ENCODE results near the gene PYDC1.
"Not testable (repeated sequence)": the region's sequence is repeated elsewhere in the genome, so short reads cannot be mapped to it uniquely, and the experiment has no call there.

Gene PYDC1

DNA sequence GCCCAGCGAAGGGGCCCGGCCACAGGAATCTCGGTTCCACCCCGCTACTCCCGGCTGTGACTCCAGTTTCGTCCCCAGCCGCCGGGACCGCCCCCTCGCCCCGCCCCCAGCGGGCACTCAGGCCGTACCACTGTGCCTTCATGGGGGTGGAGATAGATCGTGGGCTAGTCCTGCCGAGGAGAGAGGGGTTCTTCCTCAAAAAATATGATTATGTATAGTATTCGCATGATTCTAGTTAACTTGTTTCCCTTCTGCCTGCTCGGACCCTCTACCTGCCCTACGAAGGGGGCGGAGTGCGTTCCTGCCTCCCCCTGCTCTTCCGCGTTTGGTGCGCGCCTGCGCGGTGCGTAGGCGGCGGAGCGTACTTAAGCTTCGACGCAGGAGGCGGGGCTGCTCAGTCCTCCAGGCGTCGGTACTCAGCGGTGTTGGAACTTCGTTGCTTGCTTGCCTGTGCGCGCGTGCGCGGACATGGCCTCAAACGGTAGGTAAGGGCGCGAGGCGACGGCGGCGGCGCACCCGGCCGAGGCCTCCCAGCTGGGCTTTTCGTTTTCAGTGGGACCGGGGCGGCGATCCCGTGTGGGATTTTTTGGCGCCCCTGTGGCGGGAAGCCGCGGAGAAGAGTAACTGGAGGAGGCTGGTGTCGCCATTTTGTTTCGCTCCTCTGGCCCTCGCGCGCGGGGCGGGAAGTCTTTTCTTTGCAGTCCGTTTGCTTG is 37.0 kb downstream of the PYDC1 start, which contains the start of gene FUS:
TSS of gene FUS (plus strand) at position 393 of the 713 bp plus-strand sequence. CDS start at position 469, 76 bp downstream.
- DNase-seq (ENCODE audit: low read depth in 2 of 2, low spot score in 1 of 2), result peak; percentile 85 to 89

DNA sequence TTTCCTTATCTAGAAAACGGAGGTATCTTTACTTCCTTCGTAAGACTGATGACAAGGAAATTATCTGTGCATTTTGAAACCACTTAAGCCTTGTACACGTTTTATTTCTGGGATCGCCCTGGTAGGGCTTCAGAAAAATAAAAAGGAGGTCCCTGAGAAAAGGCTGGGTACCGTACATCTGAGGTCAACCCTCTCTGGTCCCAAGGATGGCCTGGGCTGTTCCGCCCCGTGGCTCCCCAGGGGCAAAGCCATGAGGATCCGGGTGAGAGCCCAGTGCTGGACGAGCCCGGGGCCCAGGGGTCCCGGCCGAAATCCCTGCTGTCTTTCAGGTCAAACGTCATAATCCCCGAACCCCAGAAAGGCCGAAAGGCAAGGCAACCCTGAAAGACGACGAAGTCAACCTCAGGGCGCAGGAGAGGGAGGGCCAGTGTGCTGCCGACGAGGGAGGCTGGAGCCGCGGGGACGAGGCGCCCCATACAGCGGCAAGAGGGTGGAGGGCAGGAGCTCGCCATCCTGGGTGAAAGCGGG is 37.7 kb downstream of the PYDC1 start:
- no peak for DNase-seq (ENCODE audit: low read depth in 2 of 2, low spot score in 1 of 2)

DNA sequence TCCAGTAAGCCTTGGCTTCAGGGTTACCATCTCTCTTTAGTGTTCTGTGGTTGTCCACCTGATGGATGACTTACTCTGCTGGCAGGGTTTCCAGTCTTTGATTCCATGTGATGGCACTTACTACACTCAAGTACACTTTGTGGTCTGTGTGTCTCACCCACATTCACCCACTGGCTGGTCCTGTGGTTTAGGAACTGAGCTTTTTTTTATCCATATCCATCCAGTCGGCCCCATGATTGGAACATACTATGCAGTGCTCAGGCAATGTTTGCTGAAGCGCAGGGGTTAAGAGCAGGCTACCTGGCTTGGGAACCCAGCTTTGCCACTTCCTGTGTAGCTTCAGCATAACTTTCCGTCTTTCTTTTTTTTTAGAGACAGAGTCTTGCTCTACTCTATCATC is 39.8 kb downstream of the PYDC1 start:
- no peak for DNase-seq (ENCODE audit: low read depth in 2 of 2, low spot score in 1 of 2)

DNA sequence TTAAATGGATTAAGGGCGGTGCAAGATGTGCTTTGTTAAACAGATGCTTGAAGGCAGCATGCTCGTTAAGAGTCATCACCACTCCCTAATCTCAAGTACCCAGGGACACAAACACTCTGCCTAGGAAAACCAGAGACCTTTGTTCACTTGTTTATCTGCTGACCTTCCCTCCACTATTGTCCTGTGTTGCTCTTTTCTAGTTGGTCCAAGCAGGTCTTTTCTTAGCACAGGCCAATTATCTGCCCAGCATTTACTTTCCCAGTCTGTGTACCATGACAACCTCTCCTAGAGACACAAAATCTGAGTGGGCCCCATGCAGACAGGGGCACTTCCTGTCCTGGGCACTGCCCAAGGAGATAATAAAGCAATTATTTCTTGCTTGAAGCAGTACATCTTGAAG is 46.9 kb downstream of the PYDC1 start:
- DNase-seq (ENCODE audit: low read depth in 2 of 2, low spot score in 1 of 2), result not testable (repeated sequence)

DNA sequence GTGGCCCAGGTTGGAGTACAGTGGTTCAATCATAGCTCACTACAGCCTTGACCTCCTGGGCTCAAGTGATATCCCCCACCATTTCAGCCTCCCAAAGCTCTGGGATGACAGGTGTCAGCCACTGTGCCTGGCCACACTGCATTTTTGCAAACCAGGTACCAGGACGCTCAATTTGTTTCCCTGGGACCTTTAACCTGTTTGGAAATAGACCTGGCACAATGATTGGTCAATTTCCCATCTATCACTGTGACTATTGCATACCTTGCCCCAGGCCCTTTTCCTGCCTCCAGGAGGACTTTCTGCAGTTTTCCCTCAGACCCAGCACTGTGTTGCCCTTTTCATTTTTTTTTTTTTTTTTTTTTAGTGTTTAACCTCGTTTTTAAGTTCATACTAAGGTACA is 48.1 kb downstream of the PYDC1 start:
- DNase-seq (ENCODE audit: low read depth in 2 of 2, low spot score in 1 of 2), result no peak

DNA sequence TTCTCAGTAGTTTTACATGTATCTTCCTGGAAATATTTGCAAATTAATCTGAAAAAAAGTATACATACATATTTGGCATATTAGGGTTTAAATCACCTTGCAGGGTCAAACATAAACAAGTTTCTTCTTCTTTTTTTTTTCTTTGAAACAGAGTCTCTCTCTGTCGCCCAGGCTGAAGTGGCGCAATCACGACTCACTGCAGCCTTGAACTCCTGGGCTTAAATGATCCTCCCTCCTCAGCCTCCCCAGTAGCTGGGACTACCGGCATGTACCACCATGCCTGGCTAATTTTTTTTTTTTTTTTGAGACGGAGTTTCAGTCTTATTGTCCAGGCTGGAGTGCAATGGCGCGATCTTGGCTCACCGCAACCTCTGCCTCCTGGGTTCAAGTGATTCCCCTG is 49.6 kb downstream of the PYDC1 start:
- no peak for DNase-seq (ENCODE audit: low read depth in 2 of 2, low spot score in 1 of 2)
